DMS 273 (cell line): ENCODE results near the gene MOK.

Experiments
- DNase-seq: peaks from one replicate; lab custom pipeline; 2025; ENCODE audit not compliant: unreplicated experiment; lab: John Stamatoyannopoulos, UW

MOK gene

GRCh38 chr14:102226356-102227125 is 78.4 kb downstream of the MOK start:
- no peak for DNase-seq

- DNase-seq, result no peak
Observed at GRCh38 chr14:102225936-102226335, 79.0 kb downstream of the MOK start.

- DNase-seq, result no peak
Observed at GRCh38 chr14:102225386-102225785, 79.6 kb downstream of the MOK start.

GRCh38 chr14:102223682-102224081 is 81.3 kb downstream of the MOK start:
- no peak for DNase-seq

- DNase-seq, result no peak
Observed at GRCh38 chr14:102222751-102223150, 82.2 kb downstream of the MOK start.

GRCh38 chr14:102222009-102222575 is 82.9 kb downstream of the MOK start:
- DNase-seq, result no peak

- DNase-seq, result no peak
Observed at GRCh38 chr14:102221026-102221425, 83.9 kb downstream of the MOK start.

- no peak for DNase-seq
Observed at GRCh38 chr14:102220031-102220430, 84.9 kb downstream of the MOK start.

- no peak for DNase-seq
Observed at GRCh38 chr14:102219316-102219715, 85.6 kb downstream of the MOK start.

GRCh38 chr14:102218688-102219087 is 86.3 kb downstream of the MOK start:
- peak; percentile 66 for DNase-seq

- DNase-seq, result no peak
Observed at GRCh38 chr14:102217987-102218421, 87.0 kb downstream of the MOK start.

GRCh38 chr14:102217399-102217798 is 87.6 kb downstream of the MOK start:
- DNase-seq, result no peak

GRCh38 chr14:102215576-102216250 is 89.3 kb downstream of the MOK start:
- no peak for DNase-seq

- no peak for DNase-seq
Observed at GRCh38 chr14:102215071-102215470, 89.9 kb downstream of the MOK start.

GRCh38 chr14:102213984-102214658 is 90.8 kb downstream of the MOK start:
- DNase-seq, result no peak

- DNase-seq, result no peak
Observed at GRCh38 chr14:102213470-102213869, 91.5 kb downstream of the MOK start.

GRCh38 chr14:102212845-102213244 is 92.1 kb downstream of the MOK start:
- no peak for DNase-seq

GRCh38 chr14:102212356-102212755 is 92.6 kb downstream of the MOK start:
- no peak for DNase-seq

GRCh38 chr14:102211240-102211639 is 93.7 kb downstream of the MOK start:
- DNase-seq, result no peak

- no peak for DNase-seq
Observed at GRCh38 chr14:102210421-102211042, 94.4 kb downstream of the MOK start.
